Measurements from ENCODE around the gene SLC44A2.
A peak's percentile ranks its signal among the peaks of the same experiment; 100 is the strongest.

The SLC44A2 gene

DNA sequence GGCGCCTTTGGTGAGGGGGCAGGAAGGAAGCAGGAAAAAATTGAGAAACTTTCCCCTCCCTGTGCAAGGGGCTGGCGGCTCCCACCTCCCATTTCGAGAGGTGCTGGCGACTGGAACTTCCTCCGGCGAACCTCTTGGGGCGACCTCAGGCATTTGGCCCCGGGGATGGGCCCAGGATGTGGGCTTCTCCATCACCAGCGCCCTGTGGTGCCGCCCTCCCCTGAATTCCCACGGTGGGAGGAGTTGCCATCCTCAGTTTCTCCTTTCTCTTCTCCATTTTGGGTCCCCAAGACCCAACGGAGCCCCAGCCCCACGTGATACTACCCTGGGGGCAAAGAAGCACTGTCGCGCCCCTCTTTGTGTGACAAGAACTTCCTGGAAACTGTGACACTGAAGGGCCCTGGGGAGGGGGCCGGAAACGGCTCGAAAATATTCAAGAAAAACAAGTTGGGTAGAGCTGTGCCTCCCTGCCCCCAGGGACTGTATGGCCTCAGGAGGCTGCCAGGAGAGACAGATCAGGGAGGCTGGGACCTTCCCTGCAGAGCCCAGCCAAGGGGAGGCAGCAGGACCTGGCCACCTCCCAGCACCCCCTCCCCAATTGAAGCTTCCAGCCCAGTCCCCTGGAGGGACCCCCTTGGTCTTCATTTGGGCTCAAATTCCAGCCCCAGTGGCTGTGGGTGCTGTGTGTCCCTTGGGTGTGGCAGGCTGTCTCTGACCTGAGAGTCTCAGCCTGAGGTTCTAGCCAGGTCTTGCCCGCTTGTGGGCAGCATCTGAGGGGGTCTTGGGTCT, 22.1 kb upstream of the SLC44A2 start:
- Mint-ChIP-seq H3K36me3 (peaks cover 10% of the 10 kb centered on the region), H3K27me3 (no peaks in the 10 kb centered on the region), H3K4me3 (peak overlapping the region; percentile 91), H3K4me1 (peaks cover 29% of the 10 kb centered on the region), H3K27ac (peak overlapping the region; percentile 96), H3K9me3 (no peaks in the 10 kb centered on the region)
- ATAC-seq, result peak; percentile 83

DNA sequence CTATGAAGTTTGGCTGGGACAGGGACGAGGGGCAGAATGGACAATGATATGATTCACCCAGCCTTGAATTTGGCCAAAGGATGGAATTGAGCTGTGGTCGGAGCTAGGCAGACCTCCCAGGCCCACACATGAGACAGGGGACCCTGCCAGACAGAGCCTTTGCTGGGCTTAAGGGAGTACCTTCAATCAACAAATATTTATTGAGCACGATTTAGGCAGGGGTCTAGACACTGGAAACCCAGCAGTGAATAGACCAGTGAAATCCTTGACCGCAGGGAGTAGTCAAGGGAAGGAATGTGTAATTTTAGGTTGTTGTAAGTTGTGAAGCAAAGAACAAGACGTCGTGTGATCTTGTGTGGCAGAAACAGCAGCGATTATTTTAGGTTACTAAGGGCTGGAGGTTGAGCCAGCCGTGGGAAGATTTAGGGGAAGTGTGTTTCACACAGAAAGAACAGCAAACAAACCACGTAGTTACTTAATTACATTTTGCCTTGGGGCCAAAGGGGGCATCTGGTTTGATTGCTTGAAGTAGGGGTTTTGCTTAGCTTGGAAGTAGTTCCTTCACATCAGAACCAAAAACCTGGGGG, 21.4 kb upstream of the SLC44A2 start:
- Mint-ChIP-seq H3K36me3 (peaks cover 10% of the 10 kb centered on the region), H3K27me3 (no peaks in the 10 kb centered on the region), H3K9me3 (no peaks in the 10 kb centered on the region), H3K4me3 (peak overlapping the region; percentile 91), H3K27ac (peak overlapping the region; percentile 96), H3K4me1 (peaks cover 29% of the 10 kb centered on the region)
- peak; percentile 56 for ATAC-seq

DNA sequence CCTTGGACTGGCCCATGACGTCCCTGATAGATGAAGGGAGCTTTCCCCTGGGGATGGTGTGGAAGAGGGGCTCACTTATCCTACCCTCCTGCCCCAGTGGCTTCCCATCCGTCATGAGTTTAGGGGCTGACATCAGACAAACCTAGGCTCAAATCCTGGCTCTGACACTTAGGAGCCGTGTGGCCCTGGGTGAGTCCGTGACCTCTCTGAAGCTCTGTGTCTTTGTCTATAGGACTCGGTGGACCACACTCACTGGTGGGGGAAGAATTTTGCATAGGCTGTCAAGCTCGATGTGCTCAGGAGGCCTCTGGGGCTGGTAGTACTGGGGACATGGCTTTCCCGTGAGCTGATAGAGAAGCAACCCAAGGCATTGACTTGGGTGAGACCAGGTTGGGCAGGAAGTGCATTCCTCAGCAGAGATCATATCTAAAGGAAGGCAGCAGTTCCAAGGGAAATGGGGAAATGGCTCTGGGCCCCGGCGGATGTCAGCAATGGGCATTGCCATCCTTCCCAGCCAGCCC, 20.8 kb upstream of the SLC44A2 start:
- Mint-ChIP-seq H3K27me3 (no peaks in the 10 kb centered on the region), H3K9me3 (no peaks in the 10 kb centered on the region), H3K27ac (peak overlapping the region; percentile 96), H3K4me3 (peak overlapping the region; percentile 91), H3K36me3 (peaks cover 10% of the 10 kb centered on the region), H3K4me1 (peaks cover 29% of the 10 kb centered on the region)
- peak; percentile 48 for ATAC-seq

DNA sequence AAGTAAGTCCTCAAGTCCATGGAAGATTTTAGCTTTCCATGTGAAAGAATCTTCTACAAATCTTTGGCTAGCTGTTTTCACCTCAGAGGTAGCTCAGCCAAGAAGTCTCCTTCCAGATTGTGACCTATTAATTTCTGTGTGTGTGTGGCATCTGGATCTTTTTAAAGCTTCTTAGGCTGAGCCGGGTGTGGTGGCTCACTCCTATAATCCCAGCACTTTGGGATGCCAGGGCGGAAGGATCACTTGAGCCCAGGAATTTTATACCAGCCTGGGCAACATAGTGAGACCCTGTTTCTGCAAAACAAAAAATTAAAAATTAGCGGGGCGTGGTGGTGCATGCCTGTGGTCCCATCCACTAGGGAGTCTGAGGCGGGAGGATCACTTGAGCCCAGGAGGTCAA, 13.4 kb upstream of the SLC44A2 start:
- Mint-ChIP-seq H3K9me3 (no peaks in the 10 kb centered on the region), H3K4me3 (no peak overlapping the region), H3K27ac (no peak overlapping the region), H3K36me3 (peaks cover 21% of the 10 kb centered on the region), H3K27me3 (no peaks in the 10 kb centered on the region), H3K4me1 (peaks cover 33% of the 10 kb centered on the region)
- ATAC-seq, result no peak

DNA sequence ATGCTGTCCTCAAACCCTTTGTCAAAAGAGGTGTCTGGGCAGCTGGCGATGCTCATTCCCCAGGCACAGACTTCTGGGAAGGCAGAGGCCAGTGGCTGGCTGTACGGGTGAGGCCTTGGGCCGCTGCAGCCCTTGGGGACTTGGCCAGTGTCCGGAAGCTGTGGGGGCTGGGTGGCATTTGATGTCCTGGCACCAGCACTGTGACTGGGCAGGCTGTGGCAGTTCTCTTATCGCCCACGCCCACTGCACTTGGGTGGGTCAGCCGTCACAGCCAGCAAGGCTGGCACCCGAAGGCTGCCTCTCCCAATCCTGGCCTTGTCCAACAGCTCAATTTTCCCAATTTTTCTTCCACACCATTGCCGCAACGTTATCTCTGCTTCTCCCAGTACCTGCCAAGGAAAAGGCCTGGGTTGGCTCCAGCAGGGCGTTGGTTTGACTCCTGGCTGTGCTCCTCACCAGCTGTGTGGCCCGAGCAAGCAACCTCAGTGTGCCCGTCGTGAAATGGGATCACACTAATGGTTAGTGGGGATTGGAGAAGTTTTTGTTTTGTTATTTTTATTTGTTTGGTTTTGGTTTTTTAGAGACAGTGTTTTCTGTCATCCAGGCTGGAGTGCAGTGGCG, 12.7 kb upstream of the SLC44A2 start:
- Mint-ChIP-seq H3K9me3 (no peaks in the 10 kb centered on the region), H3K27ac (peak overlapping the region; percentile 51), H3K4me3 (no peak overlapping the region), H3K36me3 (peaks cover 25% of the 10 kb centered on the region), H3K4me1 (peaks cover 40% of the 10 kb centered on the region), H3K27me3 (no peaks in the 10 kb centered on the region)
- no peak for ATAC-seq

DNA sequence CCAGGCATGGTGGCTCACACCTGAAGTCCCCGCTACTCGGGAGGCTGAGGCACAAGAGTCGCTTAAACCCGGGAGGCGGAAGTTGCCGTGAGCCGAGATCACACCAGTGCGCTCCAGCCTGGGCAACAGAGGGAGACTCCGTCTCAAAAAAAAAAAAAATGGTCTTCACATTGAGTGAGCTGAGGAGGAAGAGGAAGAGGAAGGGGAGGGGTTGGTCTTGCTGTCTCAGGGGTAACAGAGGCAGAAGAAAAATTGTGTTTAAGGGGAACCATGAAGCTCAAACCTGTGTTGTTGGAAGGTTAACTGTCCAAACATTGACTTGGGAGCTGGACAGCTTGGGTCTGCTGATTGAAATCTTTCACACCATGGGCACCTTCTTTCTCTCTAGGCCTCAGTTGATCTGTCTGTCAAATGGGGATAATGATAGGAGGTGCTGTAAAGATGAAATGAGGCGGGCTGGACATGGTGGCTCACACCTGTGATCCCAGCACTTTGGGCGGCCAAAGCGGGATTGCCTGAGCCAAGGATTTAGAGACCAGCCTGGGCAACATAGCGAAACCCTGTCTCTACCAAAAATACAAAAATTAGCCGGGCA, 9.8 kb upstream of the SLC44A2 start:
- peaks cover 30% of the 10 kb centered on the region for H3K36me3 Mint-ChIP-seq
- H3K27me3 Mint-ChIP-seq, result no peaks in the 10 kb centered on the region
- H3K4me1 Mint-ChIP-seq, result peaks cover 48% of the 10 kb centered on the region
- H3K4me3 Mint-ChIP-seq, result peak overlapping the region; percentile 16
- no peaks in the 10 kb centered on the region for H3K9me3 Mint-ChIP-seq
- peak; percentile 45 for ATAC-seq
- H3K27ac Mint-ChIP-seq, result peak overlapping the region; percentile 74

DNA sequence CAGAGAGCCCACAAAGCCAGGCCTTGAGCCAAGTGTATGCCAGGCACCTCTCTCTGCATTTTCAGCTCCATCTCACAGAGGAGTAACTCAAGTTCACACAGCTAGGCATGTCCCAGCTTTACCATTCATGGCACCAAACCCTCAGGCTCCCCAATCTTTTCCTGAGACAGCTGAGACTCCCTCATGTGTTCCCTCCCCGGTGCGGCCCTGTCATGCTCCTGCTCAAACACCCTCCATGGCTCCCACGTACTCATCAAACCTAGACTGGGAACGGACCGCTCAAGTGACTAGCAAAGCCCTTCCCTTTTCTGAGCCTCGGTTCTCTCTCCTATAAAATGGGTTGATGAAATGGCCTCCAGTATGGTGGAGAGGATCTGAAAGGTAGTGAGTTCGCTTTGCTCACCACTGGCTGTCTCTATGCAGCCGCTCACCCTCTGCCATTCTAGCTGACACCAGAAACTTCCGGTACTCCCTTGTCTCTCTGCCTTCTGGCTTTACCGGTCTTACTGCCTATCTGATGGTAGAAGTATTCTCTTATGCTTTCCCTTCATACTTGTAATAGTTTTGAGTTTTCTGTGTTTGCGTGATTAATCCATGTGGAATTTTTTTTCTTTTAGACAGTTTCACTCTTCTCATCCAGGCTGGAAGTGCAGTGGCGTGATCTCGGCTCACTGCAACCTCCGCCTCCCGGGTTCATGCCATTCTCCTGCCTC, 7.8 kb upstream of the SLC44A2 start:
- peaks cover 36% of the 10 kb centered on the region for H3K36me3 Mint-ChIP-seq
- no peaks in the 10 kb centered on the region for H3K27me3 Mint-ChIP-seq
- peak overlapping the region; percentile 38 for H3K27ac Mint-ChIP-seq
- no peak overlapping the region for H3K4me3 Mint-ChIP-seq
- no peaks in the 10 kb centered on the region for H3K9me3 Mint-ChIP-seq
- no peak for ATAC-seq
- peaks cover 66% of the 10 kb centered on the region for H3K4me1 Mint-ChIP-seq

DNA sequence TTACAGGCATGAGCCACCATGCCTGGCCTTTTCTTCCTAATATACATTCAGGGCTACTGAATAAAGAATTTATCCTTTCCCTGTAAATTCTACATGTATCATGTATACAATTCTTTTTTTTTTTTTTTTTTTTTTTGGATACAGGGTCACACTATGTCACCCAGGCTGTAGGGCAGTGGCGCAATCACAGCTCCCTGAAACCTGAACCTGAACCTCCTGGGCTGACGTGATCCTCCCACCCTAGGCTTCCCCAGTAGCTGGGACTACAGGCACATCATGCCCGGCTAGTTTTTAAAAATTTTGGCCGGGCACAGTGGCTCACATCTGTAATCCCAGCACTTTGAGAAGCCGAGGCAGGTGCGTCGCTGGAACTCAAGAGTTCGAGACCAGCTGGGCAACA, 6.5 kb upstream of the SLC44A2 start:
- H3K9me3 Mint-ChIP-seq, result no peaks in the 10 kb centered on the region
- no peak for ATAC-seq
- peaks cover 61% of the 10 kb centered on the region for H3K4me1 Mint-ChIP-seq
- no peak overlapping the region for H3K27ac Mint-ChIP-seq
- H3K4me3 Mint-ChIP-seq, result no peak overlapping the region
- H3K36me3 Mint-ChIP-seq, result peaks cover 25% of the 10 kb centered on the region
- H3K27me3 Mint-ChIP-seq, result no peaks in the 10 kb centered on the region

DNA sequence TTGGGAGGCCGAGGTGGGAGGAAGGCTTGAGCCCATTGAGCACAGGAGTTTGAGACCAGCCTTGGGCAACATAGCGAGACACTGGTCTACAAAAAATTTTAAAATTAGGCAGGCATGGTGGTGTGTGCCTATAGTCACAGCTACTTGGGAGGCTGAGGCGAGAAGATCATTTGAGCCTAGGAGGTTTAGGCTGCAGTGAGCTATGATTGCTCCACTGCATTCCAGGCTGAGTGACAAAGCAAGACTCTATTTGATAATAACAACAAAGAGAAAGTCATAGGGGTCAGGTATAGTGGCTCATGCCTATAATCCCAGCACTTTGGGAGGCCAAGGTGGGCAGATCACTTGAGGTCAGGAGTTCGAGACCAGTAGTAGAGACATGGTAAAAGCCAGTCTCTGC, 4.6 kb upstream of the SLC44A2 start:
- Mint-ChIP-seq H3K4me1 (peaks cover 59% of the 10 kb centered on the region), H3K27ac (peak overlapping the region; percentile 55), H3K27me3 (no peaks in the 10 kb centered on the region), H3K36me3 (peaks cover 19% of the 10 kb centered on the region), H3K9me3 (no peaks in the 10 kb centered on the region), H3K4me3 (no peak overlapping the region)
- ATAC-seq, result no peak

DNA sequence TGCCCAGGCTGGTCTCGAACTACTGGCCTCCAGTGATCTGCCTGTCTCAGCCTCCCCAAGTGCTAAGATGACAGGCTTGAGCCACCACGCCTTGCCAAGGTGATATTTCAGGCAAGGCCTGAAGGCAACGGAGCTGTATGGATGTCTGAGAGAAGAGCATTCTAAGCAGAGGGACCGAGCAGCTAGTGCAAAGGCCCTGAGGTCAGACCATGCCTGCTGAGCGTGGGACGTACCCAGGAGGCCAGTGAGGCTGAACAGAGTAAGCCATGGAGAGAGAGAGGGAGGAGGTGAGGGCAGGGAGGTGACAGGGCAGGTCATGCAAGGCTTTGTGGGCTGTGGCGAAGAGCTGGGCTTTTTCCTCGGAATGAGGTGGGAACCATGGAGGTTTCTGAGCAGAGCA, 3.4 kb upstream of the SLC44A2 start:
- no peak overlapping the region for H3K4me3 Mint-ChIP-seq

DNA sequence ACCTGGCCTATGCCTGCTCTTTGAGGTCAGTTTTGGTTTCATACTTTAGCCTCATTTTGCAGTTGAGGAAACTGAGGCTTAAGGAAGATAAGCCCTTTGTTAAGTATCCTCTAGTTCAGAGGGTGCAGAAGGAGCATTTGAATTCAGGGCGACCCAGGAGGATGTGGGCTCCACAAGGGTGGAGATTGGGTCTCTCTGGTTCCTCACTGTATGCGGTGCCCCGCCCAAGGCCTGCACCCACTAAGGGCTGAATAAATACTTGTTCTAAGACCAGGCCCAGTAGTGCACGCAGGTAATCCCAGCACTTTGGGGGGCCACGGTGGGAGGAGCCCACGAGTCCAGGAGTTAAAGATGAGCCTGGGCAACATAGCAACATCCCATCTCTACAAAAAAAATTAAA, 768 bp upstream of the SLC44A2 start:
- ATAC-seq, result no peak
- no peak overlapping the region for H3K4me3 Mint-ChIP-seq
- no peaks in the 10 kb centered on the region for H3K27me3 Mint-ChIP-seq
- peaks cover 43% of the 10 kb centered on the region for H3K4me1 Mint-ChIP-seq
- H3K36me3 Mint-ChIP-seq, result peaks cover 29% of the 10 kb centered on the region
- H3K27ac Mint-ChIP-seq, result peak overlapping the region; percentile 53
- no peaks in the 10 kb centered on the region for H3K9me3 Mint-ChIP-seq

More for the DNA sequence above, 3.4 kb upstream of the SLC44A2 start:
- H3K27ac Mint-ChIP-seq, result peak overlapping the region; percentile 3
- H3K27me3 Mint-ChIP-seq, result no peaks in the 10 kb centered on the region
- peaks cover 23% of the 10 kb centered on the region for H3K36me3 Mint-ChIP-seq
- no peak for ATAC-seq
- H3K9me3 Mint-ChIP-seq, result no peaks in the 10 kb centered on the region
- H3K4me1 Mint-ChIP-seq, result peaks cover 56% of the 10 kb centered on the region

DNA sequence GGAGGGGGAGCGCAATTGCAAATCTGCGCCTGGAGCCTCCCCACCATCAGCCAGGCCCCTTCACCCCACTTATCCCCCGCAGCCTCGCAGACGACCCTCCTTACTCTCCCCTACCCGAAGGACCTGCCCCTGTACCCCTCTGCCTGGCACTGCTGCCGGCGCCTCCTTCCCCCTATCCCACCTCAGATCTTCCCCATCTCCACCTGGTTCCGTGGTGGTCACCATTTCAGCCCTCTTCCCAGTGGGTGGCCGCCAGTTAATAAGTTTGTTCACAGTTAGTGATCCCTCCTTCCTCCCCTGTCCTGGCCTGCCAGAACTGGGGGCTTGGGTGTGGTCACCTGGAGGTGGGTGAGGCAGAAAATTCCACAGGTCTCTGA, 397 bp downstream of the SLC44A2 start:
- Mint-ChIP-seq H3K4me3 (no peak overlapping the region), H3K27ac (peak overlapping the region; percentile 40), H3K36me3 (peaks cover 29% of the 10 kb centered on the region), H3K9me3 (no peaks in the 10 kb centered on the region), H3K27me3 (no peaks in the 10 kb centered on the region), H3K4me1 (peaks cover 39% of the 10 kb centered on the region)
- no peak for ATAC-seq

DNA sequence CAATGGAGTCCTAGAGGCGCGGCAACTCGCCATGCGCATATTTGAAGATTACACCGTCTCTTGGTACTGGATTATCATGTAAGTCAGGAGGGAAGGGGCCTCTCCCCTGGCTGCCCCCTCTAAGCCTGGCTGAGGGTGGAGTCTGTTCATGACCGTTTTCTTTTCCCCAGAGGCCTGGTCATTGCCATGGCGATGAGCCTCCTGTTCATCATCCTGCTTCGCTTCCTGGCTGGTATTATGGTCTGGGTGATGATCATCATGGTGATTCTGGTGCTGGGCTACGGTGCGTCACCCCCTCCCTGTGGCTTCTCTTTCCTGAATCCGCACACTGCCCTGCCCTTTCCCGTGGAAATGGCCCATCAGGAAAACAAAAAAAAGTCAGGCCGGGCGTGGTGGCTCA, 6.5 kb downstream of the SLC44A2 start:
- no peaks in the 10 kb centered on the region for H3K27me3 Mint-ChIP-seq
- H3K4me3 Mint-ChIP-seq, result no peak overlapping the region
- no peak for ATAC-seq
- no peaks in the 10 kb centered on the region for H3K9me3 Mint-ChIP-seq
- H3K36me3 Mint-ChIP-seq, result peaks cover 58% of the 10 kb centered on the region
- peaks cover 20% of the 10 kb centered on the region for H3K4me1 Mint-ChIP-seq
- H3K27ac Mint-ChIP-seq, result peak overlapping the region; percentile 53

DNA sequence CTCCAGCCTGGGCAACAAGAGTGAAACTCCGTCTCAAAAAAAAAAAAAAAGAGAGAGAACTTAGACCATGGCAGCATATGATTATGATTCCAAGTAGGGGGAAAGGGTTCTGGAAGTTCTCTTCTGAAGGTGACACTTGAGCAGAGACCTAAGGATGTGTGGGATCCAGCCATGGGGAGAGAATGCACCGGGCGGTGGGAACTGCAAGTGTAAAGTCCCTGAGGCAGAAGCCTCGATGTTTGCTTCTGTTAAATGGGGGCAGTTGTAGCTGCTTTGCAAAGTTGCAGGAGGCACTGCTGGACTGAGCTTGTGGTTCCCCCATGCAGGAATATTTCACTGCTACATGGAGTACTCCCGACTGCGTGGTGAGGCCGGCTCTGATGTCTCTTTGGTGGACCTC, 9.1 kb downstream of the SLC44A2 start:
- Mint-ChIP-seq H3K27me3 (no peaks in the 10 kb centered on the region), H3K4me1 (peaks cover 42% of the 10 kb centered on the region), H3K27ac (no peak overlapping the region), H3K36me3 (peaks cover 68% of the 10 kb centered on the region), H3K9me3 (no peaks in the 10 kb centered on the region), H3K4me3 (no peak overlapping the region)
- no peak for ATAC-seq

DNA sequence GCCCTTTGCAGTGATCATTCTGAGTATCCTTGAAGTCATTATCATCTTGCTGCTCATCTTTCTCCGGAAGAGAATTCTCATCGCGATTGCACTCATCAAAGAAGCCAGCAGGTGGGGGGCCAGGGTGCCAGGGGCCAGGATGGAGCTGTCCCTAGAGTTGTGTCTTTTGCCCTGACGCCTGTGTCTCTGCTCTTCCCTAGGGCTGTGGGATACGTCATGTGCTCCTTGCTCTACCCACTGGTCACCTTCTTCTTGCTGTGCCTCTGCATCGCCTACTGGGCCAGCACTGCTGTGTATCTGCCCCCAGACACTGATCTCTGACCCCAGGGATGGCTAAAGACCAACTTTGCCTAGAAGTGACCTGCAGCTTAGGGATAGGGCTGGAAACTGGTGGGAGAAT, 9.6 kb downstream of the SLC44A2 start:
- H3K4me1 Mint-ChIP-seq, result peaks cover 46% of the 10 kb centered on the region
- no peaks in the 10 kb centered on the region for H3K9me3 Mint-ChIP-seq
- no peak for ATAC-seq
- H3K36me3 Mint-ChIP-seq, result peaks cover 70% of the 10 kb centered on the region
- H3K27me3 Mint-ChIP-seq, result no peaks in the 10 kb centered on the region
- H3K27ac Mint-ChIP-seq, result no peak overlapping the region
- no peak overlapping the region for H3K4me3 Mint-ChIP-seq

Data from stimulated activated memory B cell treated with anti-CD40 and anti-IgM and Interleukin-4, amounts not matched to agents 10 μg/mL and 1 μg/mL and 100 μg/mL, for 72 hours (primary cell).